Subcutaneous adipose tissue (tissue), 4 donors: ENCODE results near the gene STK39. TPM values are rescaled to one million over a fixed set of nuclear protein-coding genes. Genes with fewer than 3 reads are reported as not detected.

Experiments used
- total RNA-seq, 4 donors: library from RNA; depleted of rRNA; stranded (reverse); fragments of >200 nt; gene quantifications; one replicate each; pipeline ENCODE4 v1.1.0, GENCODE V29; 2016
- TF ChIP-seq, protein P1 (sequence below): fragments of 450-650 bp; IDR thresholded peaks from one replicate; pipeline ENCODE4 v1.5.1; 2016; ENCODE audit warnings: low read depth, mild to moderate bottlenecking, control low read depth, antibody characterized with exemption, moderate library complexity

STK39 gene
- total RNA-seq, 4 donors from 2014 or later = 40.1 to 68.6 (median 56.5) TPM

DNA sequence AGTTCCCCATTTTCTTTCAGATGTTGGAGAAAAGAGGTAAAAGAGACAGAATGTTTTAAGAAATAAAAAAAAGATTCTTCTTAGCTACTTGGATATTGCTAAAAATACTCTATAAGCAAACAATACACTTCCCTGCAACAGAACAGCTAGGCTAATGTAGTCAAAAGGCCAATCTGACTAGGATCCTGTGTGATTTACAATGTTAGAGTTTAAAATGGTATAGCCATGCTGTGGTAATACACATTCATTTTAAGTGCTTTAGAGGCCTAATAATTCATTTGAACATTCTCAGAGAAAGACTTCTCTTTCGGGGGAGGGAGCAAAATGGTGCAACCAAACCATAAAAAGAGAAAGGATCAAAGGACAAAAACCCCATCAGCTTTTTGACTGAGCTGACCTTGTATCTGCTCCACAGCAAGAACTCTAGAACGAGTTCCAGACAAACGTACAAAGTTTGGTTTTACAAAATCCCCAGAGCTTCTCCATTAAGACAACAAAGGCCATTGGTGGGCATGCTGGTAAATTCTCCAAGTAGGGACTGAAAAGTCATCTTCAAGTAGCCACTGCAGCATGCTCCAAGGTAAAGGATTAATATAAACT lies 200.2 kb downstream of the STK39 start:
- TF ChIP-seq, protein P1, sequence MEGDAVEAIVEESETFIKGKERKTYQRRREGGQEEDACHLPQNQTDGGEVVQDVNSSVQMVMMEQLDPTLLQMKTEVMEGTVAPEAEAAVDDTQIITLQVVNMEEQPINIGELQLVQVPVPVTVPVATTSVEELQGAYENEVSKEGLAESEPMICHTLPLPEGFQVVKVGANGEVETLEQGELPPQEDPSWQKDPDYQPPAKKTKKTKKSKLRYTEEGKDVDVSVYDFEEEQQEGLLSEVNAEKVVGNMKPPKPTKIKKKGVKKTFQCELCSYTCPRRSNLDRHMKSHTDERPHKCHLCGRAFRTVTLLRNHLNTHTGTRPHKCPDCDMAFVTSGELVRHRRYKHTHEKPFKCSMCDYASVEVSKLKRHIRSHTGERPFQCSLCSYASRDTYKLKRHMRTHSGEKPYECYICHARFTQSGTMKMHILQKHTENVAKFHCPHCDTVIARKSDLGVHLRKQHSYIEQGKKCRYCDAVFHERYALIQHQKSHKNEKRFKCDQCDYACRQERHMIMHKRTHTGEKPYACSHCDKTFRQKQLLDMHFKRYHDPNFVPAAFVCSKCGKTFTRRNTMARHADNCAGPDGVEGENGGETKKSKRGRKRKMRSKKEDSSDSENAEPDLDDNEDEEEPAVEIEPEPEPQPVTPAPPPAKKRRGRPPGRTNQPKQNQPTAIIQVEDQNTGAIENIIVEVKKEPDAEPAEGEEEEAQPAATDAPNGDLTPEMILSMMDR = no peak

DNA sequence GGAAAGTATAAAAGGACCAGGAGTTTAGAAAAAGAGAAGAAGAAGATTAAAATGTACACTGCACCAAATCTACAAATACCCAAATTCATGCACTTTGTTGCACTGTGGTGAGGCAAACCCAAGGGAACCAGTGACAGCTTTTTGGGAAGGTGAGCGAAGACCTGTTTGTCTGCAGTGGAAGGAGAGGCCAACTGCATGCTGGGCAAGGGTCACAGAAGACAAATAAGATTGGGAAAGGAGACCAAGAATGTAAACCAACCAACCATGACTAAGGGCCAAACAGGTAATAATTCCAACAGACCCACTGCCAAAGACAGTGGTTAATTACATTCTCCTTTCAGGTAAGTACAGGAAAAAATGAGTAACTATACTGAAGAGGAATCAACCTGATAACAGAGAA lies 202.8 kb downstream of the STK39 start:
- TF ChIP-seq, protein P1 = no peak

DNA sequence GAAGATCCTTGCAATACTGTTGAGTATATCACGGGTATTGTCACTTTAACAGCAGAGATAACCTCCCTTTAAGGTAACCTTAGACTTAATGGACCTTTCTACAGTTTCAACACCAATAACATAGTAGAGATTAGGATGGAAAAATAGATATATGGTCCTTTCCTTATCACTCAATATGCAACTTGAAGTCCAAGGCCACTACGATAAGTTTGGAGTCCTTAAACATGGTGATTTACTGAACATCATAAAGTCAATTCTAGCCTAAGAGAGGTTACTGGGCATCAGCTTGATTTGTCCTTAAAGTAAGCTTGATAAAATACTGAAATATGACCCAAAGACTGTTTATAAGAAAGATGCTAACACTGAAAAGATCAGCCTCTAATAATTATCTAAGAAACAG lies 203.2 kb downstream of the STK39 start:
- TF ChIP-seq, protein P1 = no peak

DNA sequence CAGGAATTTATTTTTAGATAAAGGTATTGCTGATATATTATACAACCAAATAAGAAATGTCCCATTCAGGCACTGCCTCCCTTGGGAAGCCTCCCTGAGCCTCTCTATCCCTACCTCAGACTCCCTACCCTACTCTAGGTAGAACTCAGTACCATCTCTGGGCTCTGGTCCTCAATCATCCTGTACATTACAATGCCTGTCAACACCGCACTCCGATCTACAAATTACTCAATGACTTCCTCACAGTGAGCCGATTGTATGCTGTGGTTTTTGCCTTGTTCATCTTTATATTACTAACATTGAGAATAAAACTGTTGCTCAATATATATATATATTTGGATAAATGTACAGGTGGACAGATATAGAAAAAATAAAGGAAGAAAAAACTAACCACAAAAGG lies 207.5 kb downstream of the STK39 start:
- TF ChIP-seq, protein P1 = no peak

DNA sequence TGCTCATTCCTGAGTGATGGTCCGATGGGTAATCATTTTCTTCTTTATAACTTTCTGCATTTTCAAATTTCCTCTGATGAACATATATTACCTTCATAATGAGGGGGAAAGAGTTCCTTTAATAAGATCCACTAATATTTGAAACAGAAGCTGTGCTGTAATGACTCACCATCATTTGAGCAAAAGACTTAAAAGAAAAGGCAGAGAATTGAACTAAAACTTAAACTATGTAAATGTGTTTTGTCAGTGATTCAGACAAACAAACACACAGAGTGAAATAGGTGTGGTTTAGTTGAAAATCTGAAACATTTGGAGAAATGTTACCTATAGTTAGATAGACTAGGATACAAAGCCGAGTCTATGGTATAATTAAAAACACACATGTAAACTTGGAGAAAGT lies 209.6 kb downstream of the STK39 start:
- TF ChIP-seq, protein P1 = no peak

DNA sequence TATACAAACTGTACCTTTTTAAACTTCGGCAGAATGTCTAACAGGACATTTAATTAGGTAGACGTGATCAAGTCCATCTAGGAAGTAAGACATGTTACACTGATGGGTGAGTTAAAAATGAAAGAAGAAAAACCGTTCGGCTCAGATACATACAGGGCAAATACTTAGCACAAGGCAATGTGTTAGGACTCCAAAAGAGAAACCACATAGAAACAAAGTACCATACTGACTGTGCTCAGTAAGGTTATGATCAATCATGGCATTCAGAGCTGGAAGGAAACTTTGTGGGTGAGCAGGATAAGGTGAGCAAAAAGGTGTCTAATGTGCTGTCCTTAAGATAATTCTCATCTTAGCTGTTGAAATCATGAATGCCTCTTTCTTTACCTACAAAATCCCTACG lies 211.9 kb downstream of the STK39 start:
- TF ChIP-seq, protein P1 = no peak

DNA sequence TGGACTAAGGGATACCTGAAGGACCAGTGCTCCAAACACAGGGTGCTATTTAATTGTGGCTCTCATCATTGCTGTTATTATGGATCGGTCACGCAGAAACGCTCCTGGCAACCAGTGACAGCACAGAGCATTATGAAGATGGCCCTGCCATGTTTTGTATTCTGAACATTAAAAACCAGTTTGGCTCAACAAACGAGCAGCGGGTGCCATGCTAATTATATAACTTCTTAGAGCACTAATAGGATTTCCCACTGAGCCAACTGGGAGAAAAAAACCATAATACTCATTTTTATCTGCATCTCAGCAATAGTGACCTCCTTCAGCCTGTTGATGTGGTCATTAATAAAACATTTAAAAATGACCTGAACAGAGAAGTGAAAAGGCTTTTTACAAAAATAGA lies 212.8 kb downstream of the STK39 start:
- TF ChIP-seq, protein P1 = no peak
